GM12875 (cell line): ENCODE data around the gene NHSL2.

Experiments
- H3K4me3 ChIP-seq: one replicate; pipeline ENCODE4 v1.5.1; 2011; ENCODE audit warnings: low read depth, low read length, control low read depth
- CTCF ChIP-seq: IDR thresholded peaks from 2 replicates; pipeline ENCODE4 v1.5.1; 2011; ENCODE audit warnings: low read depth, mild to moderate bottlenecking, control low read depth, inconsistent platforms, low read length, moderate library complexity, borderline replicate concordance; ENCODE audit not compliant: insufficient read depth

Gene NHSL2

GRCh38 chrX:72127332-72127731, 216.7 kb downstream of the NHSL2 start:
- H3K4me3 ChIP-seq, result no peak overlapping the region
- TF ChIP-seq CTCF, result no peak

- TF ChIP-seq CTCF, result no peak
- H3K4me3 ChIP-seq, result no peak overlapping the region
Measured at GRCh38 chrX:72128183-72128834, 217.7 kb downstream of the NHSL2 start.

GRCh38 chrX:72128881-72129280, 218.2 kb downstream of the NHSL2 start:
- no peak overlapping the region for H3K4me3 ChIP-seq
- peak; percentile 38; the same call in 1 of the 2 replicates for TF ChIP-seq CTCF

- H3K4me3 ChIP-seq, result no peak overlapping the region
- no peak for TF ChIP-seq CTCF
Measured at GRCh38 chrX:72129661-72130060, 219.0 kb downstream of the NHSL2 start.

- H3K4me3 ChIP-seq, result no peak overlapping the region
- TF ChIP-seq CTCF, result no peak
Measured at GRCh38 chrX:72130156-72130761, 219.6 kb downstream of the NHSL2 start.

GRCh38 chrX:72130762-72131250, 220.2 kb downstream of the NHSL2 start:
- no peak for TF ChIP-seq CTCF
- H3K4me3 ChIP-seq, result no peak overlapping the region
